ENCODE data around the gene GINS2. TPM values are rescaled to one million over a fixed set of nuclear protein-coding genes. Genes with fewer than 3 reads are reported as not detected.

GINS2 gene
- total RNA-seq, 1 experiment from 2014 or later = 3.1 TPM

DNA sequence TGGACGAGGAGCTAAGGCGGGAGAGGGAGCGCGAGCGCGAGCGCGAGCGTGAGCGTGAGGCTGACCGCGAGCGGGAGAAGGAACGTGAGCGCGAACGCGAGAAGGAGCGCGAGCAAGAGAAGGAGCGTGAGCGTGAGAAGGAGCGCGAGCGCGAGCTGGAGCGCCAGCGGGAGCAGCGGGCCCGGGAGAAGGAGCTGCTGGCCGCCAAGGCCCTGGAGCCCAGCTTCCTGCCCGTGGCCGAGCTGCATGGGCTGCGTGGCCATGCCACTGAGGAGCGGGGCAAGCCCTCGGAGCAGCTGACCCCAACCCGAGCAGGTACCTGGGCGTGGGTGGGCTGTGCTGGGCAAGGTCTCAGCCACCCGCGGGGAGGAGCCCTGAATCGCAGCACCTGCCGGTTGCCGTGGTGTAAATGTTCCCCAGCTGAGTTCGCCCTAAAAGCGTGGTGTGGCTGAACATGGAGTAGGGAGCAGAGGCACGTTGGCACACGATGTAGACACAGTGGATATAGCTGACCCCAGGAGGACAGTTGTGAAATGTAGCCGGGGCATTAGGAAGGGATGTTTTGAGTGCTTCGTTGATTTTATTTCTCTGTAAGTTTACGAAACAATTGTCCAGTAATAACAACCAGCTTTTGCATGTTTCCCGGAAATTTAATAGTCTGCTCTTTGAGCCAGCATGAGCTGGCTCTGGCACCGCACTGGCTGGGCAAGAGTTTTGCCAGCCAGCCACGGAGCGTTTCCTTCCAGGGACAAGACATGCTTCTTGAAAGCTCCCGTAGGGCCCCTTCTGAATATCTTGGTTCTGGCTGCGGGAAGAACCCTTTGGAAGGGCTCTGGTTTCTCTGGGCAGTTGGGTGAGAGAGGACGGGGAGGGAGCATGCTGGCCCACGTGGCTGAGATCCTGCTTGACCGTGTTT is 32.1 kb downstream of the GINS2 start:
- DNase-seq (ENCODE audit: extremely low read depth, low read depth) = no peak

GRCh38 chr16:85655216-85656129 is 33.3 kb downstream of the GINS2 start:
- DNase-seq (ENCODE audit: extremely low read depth, low read depth) = no peak

DNA sequence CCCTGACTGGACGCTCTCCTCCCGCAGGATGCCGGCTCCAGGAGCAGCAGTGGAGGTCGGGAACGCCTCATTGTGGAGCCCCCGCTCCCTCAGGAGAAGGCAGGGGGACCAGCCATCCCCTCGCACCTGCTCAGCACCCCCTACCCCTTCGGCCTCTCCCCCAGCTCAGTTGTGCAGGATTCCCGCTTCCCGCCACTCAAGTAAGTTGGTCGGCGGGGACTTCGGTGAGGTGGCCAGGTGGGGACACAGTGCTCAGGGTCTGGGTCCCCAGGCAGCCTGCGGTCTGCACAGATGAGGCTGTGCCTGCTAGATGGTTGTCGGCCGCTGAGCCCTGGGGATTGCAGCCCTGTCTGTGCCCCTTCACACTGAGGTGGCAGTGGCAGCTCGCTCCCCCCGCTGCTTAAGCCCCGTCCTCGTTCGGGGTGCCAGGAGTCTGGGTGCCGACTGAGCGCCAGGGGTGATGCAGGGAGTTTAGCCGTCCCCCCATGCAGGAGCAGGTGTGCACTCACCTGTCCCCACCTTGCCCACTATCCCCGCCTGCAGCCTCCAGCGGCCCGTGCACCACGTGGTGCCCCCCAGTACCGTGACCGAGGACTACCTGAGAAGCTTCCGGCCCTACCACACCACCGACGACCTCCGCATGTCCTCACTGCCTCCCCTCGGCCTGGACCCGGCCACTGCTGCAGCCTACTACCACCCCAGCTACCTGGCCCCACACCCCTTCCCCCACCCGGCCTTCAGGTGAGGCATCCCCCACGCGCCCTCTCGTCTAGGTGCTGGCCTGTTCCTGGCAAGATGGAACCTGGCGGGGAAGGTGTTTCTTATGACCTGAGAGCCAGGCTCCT is 34.3 kb downstream of the GINS2 start:
- DNase-seq (ENCODE audit: extremely low read depth, low read depth) = no peak

GRCh38 chr16:85653290-85653891 is 35.4 kb downstream of the GINS2 start:
- DNase-seq (ENCODE audit: extremely low read depth, low read depth) = no peak

GRCh38 chr16:85652431-85653221 is 36.1 kb downstream of the GINS2 start:
- no peak for DNase-seq (ENCODE audit: extremely low read depth, low read depth)

- no peak for DNase-seq (ENCODE audit: extremely low read depth, low read depth)
Observed at GRCh38 chr16:85651629-85652430, 36.9 kb downstream of the GINS2 start.

DNA sequence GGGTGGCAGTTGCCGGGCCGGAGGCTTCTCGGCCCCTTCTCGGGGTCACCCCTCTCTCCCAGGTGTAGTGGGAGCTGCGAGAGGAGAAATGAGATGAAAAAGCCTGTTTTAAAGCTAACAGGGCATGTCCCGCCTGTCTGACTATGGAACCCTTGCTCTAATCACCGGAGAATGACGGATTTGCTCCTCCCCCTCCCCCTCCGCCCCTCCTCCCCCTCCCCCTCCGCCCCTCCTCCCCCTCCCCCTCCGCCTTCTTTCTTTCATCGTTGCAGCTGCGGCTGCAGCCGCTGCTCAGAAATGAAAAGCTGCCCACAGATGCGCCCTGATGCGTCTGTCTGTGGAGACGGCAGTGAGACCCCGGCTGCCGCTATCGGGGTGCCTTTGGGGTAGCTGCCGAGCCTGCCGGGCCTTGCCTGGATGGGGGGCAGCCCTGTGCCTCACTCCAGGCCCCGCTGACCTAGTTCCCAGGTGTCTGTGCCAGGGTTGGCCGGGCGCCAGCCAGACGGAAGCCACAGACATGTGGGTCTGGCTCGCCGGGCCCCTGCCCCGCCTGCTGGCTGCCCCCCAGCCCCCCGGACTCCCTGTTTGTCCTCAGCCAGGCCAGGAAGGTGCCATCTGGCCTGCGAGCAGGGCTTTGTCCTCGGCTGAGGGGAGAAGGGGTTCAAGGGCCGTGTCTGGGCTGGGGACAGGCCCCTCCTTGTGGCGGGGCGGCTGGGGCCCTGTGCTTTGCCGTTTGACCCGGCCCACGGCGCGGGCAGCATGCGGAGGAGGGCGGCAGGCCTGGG is 37.7 kb downstream of the GINS2 start:
- DNase-seq (ENCODE audit: extremely low read depth, low read depth) = no peak

GRCh38 chr16:85650135-85650843 is 38.5 kb downstream of the GINS2 start:
- DNase-seq (ENCODE audit: extremely low read depth, low read depth) = no peak

- DNase-seq (ENCODE audit: extremely low read depth, low read depth) = no peak
Observed at GRCh38 chr16:85649411-85650134, 39.2 kb downstream of the GINS2 start.

DNA sequence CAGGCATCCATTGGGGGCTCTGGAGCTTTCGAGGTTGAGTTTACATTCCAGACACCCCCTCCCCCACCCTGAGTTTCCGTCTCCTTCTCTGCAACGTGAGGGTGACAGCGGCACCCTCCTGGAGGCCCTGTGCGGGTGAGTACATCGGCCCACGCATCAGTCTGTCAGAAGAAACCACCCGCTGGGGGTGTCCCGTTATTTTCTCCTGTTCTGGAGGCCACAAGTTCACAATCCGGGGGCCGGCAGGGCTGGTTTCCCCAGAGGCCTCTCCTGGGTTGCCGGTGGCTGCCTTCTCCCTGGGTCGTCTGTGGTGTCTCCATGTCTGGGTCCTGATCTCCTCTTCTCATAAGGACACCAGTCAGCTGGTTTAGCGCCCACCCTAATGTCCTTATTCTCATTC is 39.9 kb downstream of the GINS2 start:
- DNase-seq (ENCODE audit: extremely low read depth, low read depth) = no peak

- DNase-seq (ENCODE audit: extremely low read depth, low read depth) = no peak
Observed at GRCh38 chr16:85648070-85648714, 40.6 kb downstream of the GINS2 start.

- DNase-seq (ENCODE audit: extremely low read depth, low read depth) = no peak
Observed at GRCh38 chr16:85646976-85647375, 41.8 kb downstream of the GINS2 start.

DNA sequence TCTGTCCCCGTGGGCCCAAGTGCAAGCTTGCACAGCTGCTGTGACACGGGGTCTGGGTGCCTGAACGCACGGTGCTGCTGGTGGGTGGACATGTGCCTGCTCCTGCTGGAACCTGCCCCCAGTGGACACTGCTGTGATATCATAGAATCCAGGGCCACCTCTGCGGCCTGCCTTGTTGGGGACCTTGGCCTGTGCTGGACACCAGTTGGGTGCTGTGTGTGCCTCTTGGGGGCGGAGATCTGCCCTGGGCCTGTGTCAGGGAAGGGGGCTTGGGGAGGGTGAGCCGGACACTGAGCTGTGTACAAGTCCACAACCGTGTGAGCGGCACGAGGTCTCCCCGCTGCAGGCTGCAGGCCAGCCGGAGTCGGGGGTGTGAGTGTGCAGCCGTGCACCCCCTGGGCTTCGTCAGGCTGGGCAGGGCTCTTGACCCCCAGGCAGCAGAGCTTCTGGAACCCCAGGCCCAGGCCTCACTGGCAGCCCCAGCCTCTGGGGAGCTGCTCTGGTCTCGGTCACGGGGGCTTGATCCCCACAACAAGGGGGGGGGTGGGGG is 42.3 kb downstream of the GINS2 start:
- DNase-seq (ENCODE audit: extremely low read depth, low read depth) = no peak

- no peak for DNase-seq (ENCODE audit: extremely low read depth, low read depth)
Observed at GRCh38 chr16:85645021-85645589, 43.6 kb downstream of the GINS2 start.

- DNase-seq (ENCODE audit: extremely low read depth, low read depth) = no peak
Observed at GRCh38 chr16:85644093-85644712, 44.6 kb downstream of the GINS2 start.
